Heart left ventricle (tissue), 16 donors: ENCODE results near the gene KIT. TPM values are rescaled to one million over a fixed set of nuclear protein-coding genes. Genes with fewer than 3 reads are reported as not detected.

Experiments used
- ATAC-seq, 4 donors: fragments of 200-7000 bp; cut with Tn5 transposase; one replicate each; pipeline ENCODE4 v1.9.1; 2020 to 2022; ENCODE audit warnings: moderate library complexity in 4 of 4, mild to moderate bottlenecking in 3 of 4, moderate number of reproducible peaks in 1 of 4
- DNase-seq, 5 donors: peaks; one replicate each; pipeline ENCODE4 v3.0.0-alpha.2; 2020
- H3K27ac ChIP-seq, 12 donors: fragments of 200-600 bp; sonication (generic) in 4 of 12; one replicate each; pipeline versions ENCODE4 v1.5.0 to v1.8.0; 2016 to 2022; ENCODE audit warnings: mild to moderate bottlenecking in 2 of 12
- H3K27me3 ChIP-seq, 9 donors: fragments of 200-600 bp; sonication (generic) in 2 of 9; one replicate each; pipeline versions ENCODE4 v1.5.1 to v1.8.0; 2016 to 2022; ENCODE audit warnings: mild to moderate bottlenecking in 3 of 9
- H3K36me3 ChIP-seq, 9 donors: fragments of 200-600 bp; sonication (generic) in 2 of 9; one replicate each; pipeline versions ENCODE4 v1.5.0 to v1.8.0; 2018 to 2022; ENCODE audit warnings: mild to moderate bottlenecking in 2 of 9
- H3K4me1 ChIP-seq, 12 donors: fragments of 200-600 bp; sonication (generic) in 4 of 12; one replicate each; pipeline versions ENCODE4 v1.5.0 to v1.8.0; 2016 to 2022; ENCODE audit warnings: mild to moderate bottlenecking in 3 of 12
- H3K4me3 ChIP-seq, 12 donors: fragments of 200-600 bp; sonication (generic) in 4 of 12; one replicate each; pipeline versions ENCODE4 v1.5.0 to v1.8.0; 2017 to 2022; ENCODE audit warnings: mild to moderate bottlenecking in 9 of 12, moderate library complexity in 4 of 12
- H3K9me3 ChIP-seq, 12 donors: fragments of 200-600 bp; sonication (generic) in 4 of 12; one replicate each; pipeline versions ENCODE4 v1.5.0 to v1.8.0; 2016 to 2022; ENCODE audit warnings: mild to moderate bottlenecking in 1 of 12
- POLR2A ChIP-seq, 2 donors: fragments of 450-650 bp; IDR thresholded peaks; one replicate each; pipeline ENCODE4 v1.6.1; 2017; ENCODE audit warnings: antibody characterized with exemption in 2 of 2, mild to moderate bottlenecking in 2 of 2, moderate library complexity in 2 of 2
- WGBS, 4 donors: extraction: QIAGEN DNeasy Blood & Tissue Kit in 2 of 4; methylation state at CpG; one replicate each; pipeline versions ENCODE4 v1.1.5 to v1.1.7; 2013 to 2018; 5-methylcytosine and 5-hydroxymethylcytosine counted together
- intact Hi-C, 10 donors: fragments of 100-400 bp; cut with DNase I; formaldehyde crosslinking; loops; one replicate each; pipeline versions ENCODE4 v1.11.1 to v1.14.2; 2022
- polyA plus RNA-seq, 2 donors: library from polyadenylated mRNA; stranded (reverse); fragments of 200-250 nt; gene quantifications; one replicate each; pipeline ENCODE4 v1.2.3, GENCODE V29; 2013
- total RNA-seq, 9 donors: library from RNA; depleted of rRNA in 2 of 9; stranded (reverse); fragments of >200 nt in 2 of 9; fragmentation: NEBNext Ultra II Directional in 3 of 9; extraction: Animal tissue kit (Norgen Biotek cat#: 25700) in 3 of 9; gene quantifications; one replicate each; pipeline versions ENCODE4 v1.1.0 to v1.2.4, GENCODE V29; 2016 to 2023
- TF ChIP-seq, protein P1 (sequence below), 12 donors: fragments of 200-600 bp; sonication (generic) in 4 of 12; IDR thresholded peaks; one replicate each; pipeline versions ENCODE4 v1.5.0 to v1.8.0; 2018 to 2022; ENCODE audit warnings: antibody characterized with exemption in 12 of 12, mild to moderate bottlenecking in 5 of 12
- donor health status: ischemic (EF 13 %, LVEDD 7.1; RV severe dilation, severe dysfunction).
- donor health status: healthy with polysubstance abuse.
- donor health status: DM: no; HTN: yes; CAD: no.
- donor health status: DM: no; HTN: no; CAD: no.
- donor health status: ischemic (EF 25% LVEDD 6.9; RV normal size, moderate dysfunction).
- donor health status: ischemic (EF 25% LVEDD 5.7; RV mildly dilated, moderate dysfunction).
- donor health status: healthy.
- donor health status: DM: yes; HTN: yes; CAD: no.
- donor health status: ischemic (EF 35%, LVEDD 5.7; RV mildly dilated, moderate dysfunction).
- donor health status: nonischemic (EF 11% LVEDD 7.7; RV severe dilation, severe dysfunction).
- donor health status: DM: yes; HTN: yes; CAD: no.
- donor health status: PGD.
- donor health status: ischemic (EF 29% LVEDD 5.4; RV normal size, mild dysfunction).
- donor health status: nonischemic (EF 23%, LVEDD 6.1; RV moderate dilation, normal function).

The KIT gene
- total and polyA plus RNA-seq, 11 donors: 0.08 to 4.7 (median 1.7) TPM

- peaks cover 0 to 56% (median 38%) of the 10 kb centered on the region in 12 donors for H3K4me1 ChIP-seq
- no peak for ATAC-seq
- H3K27ac ChIP-seq: peak overlapping the region in 5 of 12 donors; percentile 20 to 58 (median 33)
Observed at GRCh38 chr4:54779476-54780148, 121.9 kb downstream of the KIT start.

DNA sequence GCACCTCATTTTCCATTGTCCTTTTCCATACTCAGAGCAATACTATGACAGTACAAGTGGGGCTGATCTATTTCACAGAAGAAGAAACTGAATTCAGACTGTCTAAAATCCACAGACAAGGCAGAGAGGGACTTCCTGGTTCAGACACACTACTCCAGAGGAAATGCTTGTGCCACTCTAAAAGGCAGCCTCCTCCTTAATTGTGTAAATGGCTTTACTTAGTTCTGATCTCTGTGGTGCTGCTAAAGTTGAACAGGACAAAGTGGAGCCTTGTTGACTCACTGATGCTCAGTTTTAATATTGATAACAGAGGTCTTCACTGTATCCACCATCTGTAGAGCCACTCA, 122.4 kb downstream of the KIT start:
- intact Hi-C loops: loop anchor here in 4 of 10 donors (5.0 to 10.0 kb wide), 4 partner anchors 105 to 617 kb away; partner anchors contain the start of gene TMEM165 (in 1 of the 4)
- H3K4me1 ChIP-seq: peaks cover 0 to 61% (median 42%) of the 10 kb centered on the region in 12 donors

More at GRCh38 chr4:54779476-54780148, 121.9 kb downstream of the KIT start:
- intact Hi-C loops: loop anchor here in 4 of 10 donors (5.0 to 10.0 kb wide), 4 partner anchors 105 to 618 kb away; partner anchors contain the start of gene TMEM165 (in 1 of the 4)
- Histone ChIP-seq H3K9me3 (no peaks in the 10 kb centered on the region), H3K36me3 (no peaks in the 10 kb centered on the region), H3K27me3 (no peaks in the 10 kb centered on the region), H3K4me3 (no peak overlapping the region)
- no peak for DNase-seq
- WGBS, 4 donors: 53 to 76% (median 65%) methylated on average over 2 of the region's 2 CpGs
- TF ChIP-seq POLR2A (IDR thresholded peaks at IDR 0.05): no peak
- TF ChIP-seq, protein P1, sequence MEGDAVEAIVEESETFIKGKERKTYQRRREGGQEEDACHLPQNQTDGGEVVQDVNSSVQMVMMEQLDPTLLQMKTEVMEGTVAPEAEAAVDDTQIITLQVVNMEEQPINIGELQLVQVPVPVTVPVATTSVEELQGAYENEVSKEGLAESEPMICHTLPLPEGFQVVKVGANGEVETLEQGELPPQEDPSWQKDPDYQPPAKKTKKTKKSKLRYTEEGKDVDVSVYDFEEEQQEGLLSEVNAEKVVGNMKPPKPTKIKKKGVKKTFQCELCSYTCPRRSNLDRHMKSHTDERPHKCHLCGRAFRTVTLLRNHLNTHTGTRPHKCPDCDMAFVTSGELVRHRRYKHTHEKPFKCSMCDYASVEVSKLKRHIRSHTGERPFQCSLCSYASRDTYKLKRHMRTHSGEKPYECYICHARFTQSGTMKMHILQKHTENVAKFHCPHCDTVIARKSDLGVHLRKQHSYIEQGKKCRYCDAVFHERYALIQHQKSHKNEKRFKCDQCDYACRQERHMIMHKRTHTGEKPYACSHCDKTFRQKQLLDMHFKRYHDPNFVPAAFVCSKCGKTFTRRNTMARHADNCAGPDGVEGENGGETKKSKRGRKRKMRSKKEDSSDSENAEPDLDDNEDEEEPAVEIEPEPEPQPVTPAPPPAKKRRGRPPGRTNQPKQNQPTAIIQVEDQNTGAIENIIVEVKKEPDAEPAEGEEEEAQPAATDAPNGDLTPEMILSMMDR (IDR thresholded peaks at IDR 0.05): no peak

DNA sequence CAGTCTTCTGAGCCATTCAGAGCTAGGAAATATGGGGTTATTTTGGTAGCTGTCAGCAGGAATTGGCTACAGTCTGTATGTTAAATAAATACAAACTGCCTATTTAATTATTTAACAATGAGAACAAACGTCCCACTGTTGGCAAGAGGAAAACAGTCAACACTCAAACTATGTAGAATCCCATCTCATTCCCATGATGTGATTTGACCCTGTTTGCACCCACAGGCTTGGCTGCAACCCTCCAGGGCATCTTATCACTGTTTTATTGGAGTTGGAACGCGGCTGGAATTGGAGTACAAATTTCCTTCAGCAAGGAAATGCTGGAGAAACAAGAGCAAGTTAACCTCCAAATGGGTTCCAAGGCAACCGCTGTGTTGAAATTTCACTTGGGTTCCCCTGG, 124.0 kb downstream of the KIT start:
- ATAC-seq (peak in 3 of 4 donors; percentile 27 to 44 (median 32)), DNase-seq (peak in 4 of 5 donors; percentile 41 to 63 (median 52))
- 17 to 37% (median 21%) methylated on average over 4 of the region's 4 CpGs for WGBS, 4 donors
- H3K36me3 ChIP-seq: no peaks in the 10 kb centered on the region
- H3K27me3 ChIP-seq: no peaks in the 10 kb centered on the region
- H3K27ac ChIP-seq: peak overlapping the region in 10 of 12 donors; percentile 5 to 90 (median 40)
- H3K9me3 ChIP-seq: no peaks in the 10 kb centered on the region
- peaks cover 0 to 62% (median 42%) of the 10 kb centered on the region in 12 donors for H3K4me1 ChIP-seq
- intact Hi-C loops: loop anchor here in 4 of 10 donors (5.0 to 10.0 kb wide), 4 partner anchors 107 to 616 kb away; partner anchors contain the start of gene TMEM165 (in 1 of the 4)
- H3K4me3 ChIP-seq: no peak overlapping the region
- TF ChIP-seq, protein P1 (IDR thresholded peaks at IDR 0.05): no peak
- TF ChIP-seq POLR2A (IDR thresholded peaks at IDR 0.05): no peak

More for the DNA sequence above, 122.4 kb downstream of the KIT start:
- Histone ChIP-seq H3K27ac (peak overlapping the region in 6 of 12 donors; percentile 6 to 58 (median 26)), H3K4me3 (no peak overlapping the region), H3K27me3 (no peaks in the 10 kb centered on the region), H3K9me3 (no peaks in the 10 kb centered on the region), H3K36me3 (no peaks in the 10 kb centered on the region)
- TF ChIP-seq, protein P1 (IDR thresholded peaks at IDR 0.05): no peak
- no peak for TF ChIP-seq POLR2A (IDR thresholded peaks at IDR 0.05)
- ATAC-seq (no peak), DNase-seq (no peak)

DNA sequence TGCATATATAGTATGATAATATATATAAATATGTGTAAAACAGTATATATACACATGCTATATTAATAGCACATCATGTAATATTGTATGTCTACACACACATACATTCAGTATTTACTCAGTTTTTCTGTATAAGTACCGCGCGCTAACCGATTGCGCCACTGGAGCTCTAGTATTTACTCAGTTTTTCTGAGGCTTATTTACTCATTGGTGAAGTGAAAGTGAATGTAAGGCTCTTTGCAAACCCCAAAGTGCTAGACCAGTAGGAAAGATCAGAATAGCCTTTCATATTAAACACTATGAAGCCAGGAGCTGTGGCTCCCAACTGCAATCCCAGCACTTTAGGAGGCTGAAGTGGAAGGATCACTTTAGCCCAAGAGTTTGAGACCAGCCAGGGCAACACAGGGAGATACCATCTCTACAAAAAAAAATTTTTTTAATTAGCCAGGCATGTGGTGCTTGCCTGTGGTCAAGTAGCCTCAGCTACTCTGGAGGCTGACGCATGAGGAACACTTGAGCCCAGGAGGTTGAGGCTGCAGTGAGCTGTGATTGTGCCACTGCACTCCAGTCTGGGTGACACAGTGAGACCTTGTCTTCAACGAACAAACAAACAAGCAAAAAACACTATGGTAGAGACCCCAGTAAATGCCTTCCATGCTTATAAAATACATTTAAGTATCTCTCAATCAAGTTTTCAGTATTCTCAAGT, 125.8 kb downstream of the KIT start:
- H3K4me1 ChIP-seq: peaks cover 0 to 61% (median 42%) of the 10 kb centered on the region in 12 donors
- DNase-seq: peak in 1 of 5 donors; percentile 8
- WGBS, 4 donors: 70 to 84% (median 81%) methylated on average over 7 of the region's 7 CpGs
- H3K36me3 ChIP-seq: no peaks in the 10 kb centered on the region
- no peaks in the 10 kb centered on the region for H3K9me3 ChIP-seq
- peak in 3 of 4 donors; percentile 12 to 52 (median 12) for ATAC-seq
- H3K27me3 ChIP-seq: no peaks in the 10 kb centered on the region
- H3K27ac ChIP-seq: peak overlapping the region; percentile 11 to 90 (median 82)
- intact Hi-C loops: loop anchor here in 4 of 10 donors (5.0 to 10.0 kb wide), 4 partner anchors 109 to 614 kb away; partner anchors contain the start of gene TMEM165 (in 1 of the 4)
- TF ChIP-seq, protein P1 (IDR thresholded peaks at IDR 0.05): no peak
- TF ChIP-seq POLR2A (IDR thresholded peaks at IDR 0.05): no peak
- peak overlapping the region in 4 of 12 donors; percentile 2 to 20 (median 12) for H3K4me3 ChIP-seq
